ENCODE measurements around the gene RNU5B-1.

RNU5B-1 gene

GRCh38 chr15:65328506-65329287 is 24.2 kb downstream of the RNU5B-1 start:
- no peak for DNase-seq (ENCODE audit: low read depth in 2 of 2)

GRCh38 chr15:65329288-65329983 is 25.0 kb downstream of the RNU5B-1 start:
- no peak for DNase-seq (ENCODE audit: low read depth in 2 of 2)

- DNase-seq (ENCODE audit: low read depth in 2 of 2), result no peak
Observed at GRCh38 chr15:65329984-65330735, 25.7 kb downstream of the RNU5B-1 start.

- DNase-seq (ENCODE audit: low read depth in 2 of 2), result no peak
Observed at GRCh38 chr15:65330934-65331645, 26.6 kb downstream of the RNU5B-1 start.

GRCh38 chr15:65331811-65332210 is 27.3 kb downstream of the RNU5B-1 start:
- no peak for DNase-seq (ENCODE audit: low read depth in 2 of 2)

GRCh38 chr15:65332391-65333147 is 28.1 kb downstream of the RNU5B-1 start:
- no peak for DNase-seq (ENCODE audit: low read depth in 2 of 2)

- DNase-seq (ENCODE audit: low read depth in 2 of 2), result no peak
Observed at GRCh38 chr15:65333148-65333820, 28.8 kb downstream of the RNU5B-1 start.

- no peak for DNase-seq (ENCODE audit: low read depth in 2 of 2)
Observed at GRCh38 chr15:65333856-65334255, 29.4 kb downstream of the RNU5B-1 start.

- DNase-seq (ENCODE audit: low read depth in 2 of 2), result no peak
Observed at GRCh38 chr15:65334586-65335231, 30.2 kb downstream of the RNU5B-1 start.

- DNase-seq (ENCODE audit: low read depth in 2 of 2), result no peak
Observed at GRCh38 chr15:65335278-65336055, 31.0 kb downstream of the RNU5B-1 start.

GRCh38 chr15:65336493-65337435 is 32.3 kb downstream of the RNU5B-1 start:
- DNase-seq (ENCODE audit: low read depth in 2 of 2), result no peak

- DNase-seq (ENCODE audit: low read depth in 2 of 2), result no peak
Observed at GRCh38 chr15:65337436-65338070, 33.1 kb downstream of the RNU5B-1 start.

- no peak for DNase-seq (ENCODE audit: low read depth in 2 of 2)
Observed at GRCh38 chr15:65338366-65338765, 33.9 kb downstream of the RNU5B-1 start.

GRCh38 chr15:65338823-65339222 is 34.3 kb downstream of the RNU5B-1 start:
- DNase-seq (ENCODE audit: low read depth in 2 of 2), result no peak

GRCh38 chr15:65339416-65339815 is 34.9 kb downstream of the RNU5B-1 start:
- DNase-seq (ENCODE audit: low read depth in 2 of 2), result no peak

GRCh38 chr15:65339920-65340319 is 35.4 kb downstream of the RNU5B-1 start:
- no peak for DNase-seq (ENCODE audit: low read depth in 2 of 2)

- DNase-seq (ENCODE audit: low read depth in 2 of 2), result no peak
Observed at GRCh38 chr15:65342493-65342892, 38.0 kb downstream of the RNU5B-1 start.
